Fibroblast of mammary gland (primary cell): ENCODE measurements around the gene JARID2.

Experiments used
- DNase-seq: peaks from one replicate; pipeline ENCODE4 v3.0.0-alpha.2; 2010; ENCODE audit warnings: low read depth
- H3K4me3 ChIP-seq: 2 replicates; pipeline ENCODE4 v1.5.1; 2011; ENCODE audit warnings: low read depth, mild to moderate bottlenecking, low read length, moderate library complexity; ENCODE audit not compliant: control insufficient read depth
- CTCF ChIP-seq: conservative IDR thresholded peaks from 2 replicates; pipeline ENCODE4 v1.5.1; 2011; ENCODE audit warnings: low read depth, low read length, inconsistent platforms; ENCODE audit not compliant: control insufficient read depth, insufficient read depth

Gene JARID2

GRCh38 chr6:15358579-15359327, 112.9 kb downstream of the JARID2 start:
- no peak for TF ChIP-seq CTCF
- DNase-seq, result no peak

GRCh38 chr6:15359335-15359862, 113.5 kb downstream of the JARID2 start:
- no peak for DNase-seq
- H3K4me3 ChIP-seq, result no peak overlapping the region
- TF ChIP-seq CTCF, result no peak

More at GRCh38 chr6:15358579-15359327, 112.9 kb downstream of the JARID2 start:
- no peak overlapping the region for H3K4me3 ChIP-seq

- no peak for DNase-seq
- TF ChIP-seq CTCF, result no peak
- no peak overlapping the region for H3K4me3 ChIP-seq
Measured at GRCh38 chr6:15360300-15360699, 114.4 kb downstream of the JARID2 start.

- no peak for DNase-seq
- H3K4me3 ChIP-seq, result no peak overlapping the region
- no peak for TF ChIP-seq CTCF
Measured at GRCh38 chr6:15361197-15361596, 115.3 kb downstream of the JARID2 start.

- DNase-seq, result no peak
- TF ChIP-seq CTCF, result no peak
- H3K4me3 ChIP-seq, result no peak overlapping the region
Measured at GRCh38 chr6:15362274-15363160, 116.6 kb downstream of the JARID2 start.

GRCh38 chr6:15363164-15363522, 117.3 kb downstream of the JARID2 start:
- TF ChIP-seq CTCF, result no peak
- H3K4me3 ChIP-seq, result no peak overlapping the region
- no peak for DNase-seq
